GM13977 (cell line): ENCODE results near the gene SCRN1.

ENCODE experiments used
- DNase-seq: peaks from one replicate; pipeline ENCODE4 v3.0.0; 2012; ENCODE audit warnings: low spot score
- CTCF ChIP-seq: IDR thresholded peaks from 2 replicates; pipeline ENCODE4 v1.5.1; 2012; ENCODE audit warnings: mild to moderate bottlenecking, control low read depth; ENCODE audit not compliant: insufficient read depth; ENCODE audit errors: extremely low read depth, missing control alignments
- in situ Hi-C: fragments of 300-500 bp; cut with MboI; formaldehyde crosslinking; loops from one replicate; pipeline ENCODE4 v1.12.0; 2022; ENCODE audit warnings: low sequenced_read_pairs, low pct_unique_long_range_greater_than_20kb, mixed read lengths, inconsistent platforms; ENCODE audit not compliant: unreplicated experiment

SCRN1 gene

GRCh38 chr7:30023524-30023923, 33.9 kb upstream of the SCRN1 start:
- no peak for DNase-seq
- in situ Hi-C loops: no loop called here
- TF ChIP-seq CTCF: no peak

GRCh38 chr7:30022991-30023390, 33.4 kb upstream of the SCRN1 start:
- TF ChIP-seq CTCF: no peak
- in situ Hi-C loops: no loop called here
- no peak for DNase-seq

- no peak for DNase-seq
- no peak for TF ChIP-seq CTCF
- in situ Hi-C loops: no loop called here
Measured at GRCh38 chr7:30020535-30020934, 30.9 kb upstream of the SCRN1 start.

GRCh38 chr7:30019960-30020359, 30.4 kb upstream of the SCRN1 start:
- DNase-seq: no peak
- in situ Hi-C loops: no loop called here

GRCh38 chr7:30019387-30019786, 29.8 kb upstream of the SCRN1 start:
- in situ Hi-C loops: no loop called here
- no peak for TF ChIP-seq CTCF
- no peak for DNase-seq

More at GRCh38 chr7:30019960-30020359, 30.4 kb upstream of the SCRN1 start:
- TF ChIP-seq CTCF: no peak

GRCh38 chr7:30018451-30018850, 28.9 kb upstream of the SCRN1 start:
- in situ Hi-C loops: no loop called here
- no peak for TF ChIP-seq CTCF
- no peak for DNase-seq

- in situ Hi-C loops: no loop called here
- DNase-seq: no peak
- TF ChIP-seq CTCF: no peak
Measured at GRCh38 chr7:30012757-30013156, 23.2 kb upstream of the SCRN1 start.
